HG03575 (cell line): Measurements from ENCODE around the gene LRRC14B.
"Not testable (repeated sequence)": the region's sequence is repeated elsewhere in the genome, so short reads cannot be mapped to it uniquely, and the experiment has no call there.

Experiments used
- ATAC-seq: cut with Tn5 transposase; IDR thresholded peaks from one replicate; pipeline ENCODE4 v1.9.1; 2021; ENCODE audit not compliant: unreplicated experiment, insufficient number of reproducible peaks, low FRiP score; ENCODE audit errors: extremely low read depth

LRRC14B gene

DNA sequence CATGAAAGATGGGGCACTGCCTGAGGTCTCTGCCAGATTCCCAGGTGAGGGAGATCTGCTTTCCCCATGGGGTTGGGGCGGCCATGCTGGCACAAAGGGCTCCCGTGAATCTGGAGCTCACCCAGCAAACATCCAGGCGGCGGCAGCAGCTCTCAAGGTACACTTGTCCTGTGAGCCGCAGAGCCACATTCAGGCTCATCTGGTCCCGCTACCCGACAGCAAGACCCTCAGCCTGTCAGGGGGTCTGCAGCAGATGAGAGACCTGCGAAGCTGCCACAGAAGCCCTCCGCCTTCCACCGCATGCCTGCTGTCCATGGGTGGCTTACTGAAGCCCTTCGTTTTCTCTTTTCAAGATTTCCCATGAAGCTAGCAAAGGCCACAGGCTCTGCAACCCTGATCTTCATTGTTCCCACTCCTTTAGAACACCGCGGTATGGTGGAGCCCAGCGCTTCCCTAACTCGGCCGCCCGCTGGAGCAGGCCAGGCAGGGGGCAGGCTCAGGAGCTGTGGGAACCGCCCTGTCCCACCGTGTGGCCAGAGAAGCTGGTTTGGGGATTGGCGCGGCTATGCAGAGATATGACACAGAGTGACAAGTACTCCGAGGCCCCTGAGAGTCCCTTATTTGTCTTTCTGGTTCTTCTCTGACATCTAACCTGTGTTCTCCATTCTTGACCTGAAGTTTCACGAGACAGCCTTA is 8.8 kb downstream of the LRRC14B start:
- no peak for ATAC-seq

DNA sequence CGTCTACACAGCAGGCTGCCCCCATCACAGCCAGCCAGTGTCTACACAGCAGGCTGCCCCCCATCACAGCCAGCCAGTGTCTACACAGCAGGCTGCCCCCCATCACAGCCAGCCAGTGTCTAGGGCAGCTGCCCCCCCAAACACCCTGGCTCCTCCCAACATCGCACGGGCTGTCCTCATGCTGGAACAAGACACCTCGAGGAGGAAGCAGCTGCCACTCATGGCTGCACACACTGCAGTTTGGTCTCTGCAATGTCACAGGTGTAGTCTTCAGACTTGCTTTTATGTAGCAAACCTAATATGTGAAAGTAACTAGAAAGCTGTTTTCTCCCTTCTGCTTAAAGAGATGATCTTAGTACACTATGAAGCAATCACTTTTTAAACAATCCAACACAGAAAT is 9.7 kb downstream of the LRRC14B start:
- no peak for ATAC-seq

DNA sequence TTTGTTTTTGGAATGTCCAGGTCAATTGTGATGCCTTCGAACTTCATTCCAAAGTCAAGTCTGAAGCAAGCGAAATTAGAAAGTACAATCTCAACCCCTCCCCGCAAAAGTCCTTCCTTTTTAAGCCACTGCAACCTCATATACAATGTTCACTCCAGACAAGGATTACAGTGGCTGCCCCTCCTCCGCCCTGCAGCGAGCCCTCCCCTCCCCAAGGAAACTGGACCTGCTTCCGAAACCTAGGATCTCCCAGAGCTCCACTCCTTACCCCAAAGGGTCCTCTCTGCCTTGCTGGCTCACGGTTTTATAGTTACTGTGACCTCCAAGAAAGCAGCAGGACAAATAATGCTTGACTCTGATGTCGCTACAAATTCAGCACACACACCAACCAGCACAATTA is 10.4 kb downstream of the LRRC14B start:
- ATAC-seq: no peak

DNA sequence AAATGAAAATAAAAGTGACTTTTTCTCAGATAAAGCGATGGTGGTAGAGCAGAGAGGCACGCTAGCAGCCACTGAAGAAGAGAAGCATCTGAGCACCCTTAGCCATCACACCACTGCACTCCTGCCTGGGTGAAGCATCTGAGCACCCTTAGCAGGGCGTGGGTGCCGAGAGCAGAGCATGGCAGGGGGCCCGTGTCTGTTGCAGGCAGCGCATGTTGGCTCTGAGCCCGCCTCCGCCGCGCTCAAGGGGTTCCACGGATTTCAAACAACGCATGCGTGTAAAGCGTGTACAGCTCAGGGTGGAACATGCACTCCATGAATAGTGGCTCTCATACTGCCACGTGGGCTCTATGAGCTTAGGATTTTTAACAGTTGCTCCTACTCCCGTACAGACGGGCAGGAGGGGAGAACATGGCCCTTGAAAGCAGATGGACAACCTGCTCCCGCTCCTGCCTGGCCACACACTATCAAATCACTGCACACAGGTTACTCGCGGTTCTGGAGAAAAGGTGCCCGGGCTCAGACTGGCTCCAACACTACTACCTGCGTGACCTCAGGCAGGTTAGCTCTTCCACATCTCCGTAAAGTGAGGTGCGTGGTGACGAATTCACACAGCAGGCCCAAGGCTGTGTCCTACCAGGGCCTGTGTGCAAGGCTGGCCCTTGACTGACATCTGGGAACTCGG is 12.1 kb downstream of the LRRC14B start:
- no peak for ATAC-seq

DNA sequence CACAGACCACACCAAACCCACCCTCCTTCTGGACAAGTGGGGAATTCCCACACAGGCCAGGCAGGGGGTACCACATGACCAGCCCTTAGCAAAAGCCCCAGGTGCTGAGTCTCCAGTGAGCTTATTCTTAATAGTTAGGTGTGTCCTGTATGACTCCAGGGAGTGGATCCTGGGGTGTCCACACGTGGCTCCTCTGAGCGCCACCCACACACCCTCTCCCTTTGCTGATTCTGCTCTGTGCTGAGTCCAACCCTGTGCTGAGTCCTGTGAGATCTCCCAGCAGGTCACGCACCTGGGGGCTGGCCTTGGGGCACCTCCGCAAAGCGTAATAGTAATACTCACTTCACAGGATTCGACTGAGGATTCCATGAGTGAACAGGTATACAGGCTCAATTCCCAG is 12.7 kb downstream of the LRRC14B start:
- no peak for ATAC-seq

DNA sequence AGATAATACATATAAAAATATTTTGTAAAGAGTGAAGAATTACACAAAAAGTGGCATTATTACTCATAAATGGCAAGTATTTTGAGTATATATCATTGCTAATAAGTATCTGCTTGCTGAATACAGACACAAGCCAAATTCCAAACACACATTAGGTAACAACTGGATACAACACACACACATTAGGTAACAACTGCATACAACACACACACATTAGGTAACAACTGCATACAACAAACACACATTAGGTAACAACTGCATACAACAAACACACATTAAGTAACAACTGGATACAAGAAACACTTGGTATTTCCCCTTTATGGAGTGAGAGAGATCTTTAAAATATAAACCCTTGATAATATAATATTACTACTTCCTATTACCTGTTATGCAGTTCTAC is 13.2 kb downstream of the LRRC14B start:
- no peak for ATAC-seq

DNA sequence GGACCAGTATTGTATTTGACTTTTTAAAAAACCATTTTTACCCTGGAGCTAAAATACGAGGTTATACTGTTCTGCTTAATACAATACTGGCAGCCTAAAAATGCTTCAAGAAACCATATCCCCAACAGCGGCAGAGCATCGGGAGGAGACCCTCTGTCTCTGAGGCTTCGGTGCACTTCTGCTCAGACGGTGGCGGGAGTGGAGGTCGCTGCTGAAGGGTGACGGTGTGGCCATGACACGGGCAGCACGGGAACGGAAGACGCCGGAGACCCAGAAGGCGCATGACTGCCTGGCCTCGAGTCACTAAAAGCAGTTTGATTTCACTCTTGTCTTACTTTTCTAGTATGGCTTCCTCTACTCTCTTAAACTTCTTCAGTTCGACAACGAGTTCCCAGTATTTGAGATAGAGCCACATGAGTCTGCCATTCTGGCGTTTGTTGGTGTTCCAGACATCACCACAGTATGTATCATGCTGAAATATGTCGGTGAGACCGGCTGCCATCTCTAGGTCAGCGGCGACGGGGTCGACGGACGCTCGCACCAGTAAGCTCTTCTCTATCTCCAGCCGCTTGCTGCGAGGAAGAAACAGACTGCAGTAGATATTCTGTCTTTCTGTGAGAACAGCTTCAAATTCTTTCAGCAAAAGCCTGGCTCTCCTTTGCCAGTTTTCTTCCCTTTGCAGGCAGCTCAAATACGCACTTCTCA is 13.8 kb downstream of the LRRC14B start:
- no peak for ATAC-seq

DNA sequence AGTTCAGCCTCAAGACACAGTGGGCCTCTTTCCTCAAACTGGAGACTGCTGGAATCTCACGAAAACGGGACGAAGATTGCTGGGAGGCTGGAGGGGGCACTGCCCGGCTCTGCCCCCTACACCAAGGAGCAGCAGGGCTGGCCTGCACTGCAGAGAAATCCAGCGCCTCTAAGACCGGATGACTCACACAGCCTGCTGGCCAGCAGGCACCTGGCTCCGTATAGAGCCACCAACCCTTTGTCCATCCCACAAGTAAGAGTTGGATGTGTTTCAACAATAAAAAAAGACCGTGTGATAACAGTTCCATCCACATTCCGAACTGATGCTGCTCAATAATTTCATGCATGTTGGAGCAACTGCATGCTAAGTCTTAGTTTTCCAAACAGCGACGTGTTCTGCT is 15.1 kb downstream of the LRRC14B start:
- no peak for ATAC-seq

DNA sequence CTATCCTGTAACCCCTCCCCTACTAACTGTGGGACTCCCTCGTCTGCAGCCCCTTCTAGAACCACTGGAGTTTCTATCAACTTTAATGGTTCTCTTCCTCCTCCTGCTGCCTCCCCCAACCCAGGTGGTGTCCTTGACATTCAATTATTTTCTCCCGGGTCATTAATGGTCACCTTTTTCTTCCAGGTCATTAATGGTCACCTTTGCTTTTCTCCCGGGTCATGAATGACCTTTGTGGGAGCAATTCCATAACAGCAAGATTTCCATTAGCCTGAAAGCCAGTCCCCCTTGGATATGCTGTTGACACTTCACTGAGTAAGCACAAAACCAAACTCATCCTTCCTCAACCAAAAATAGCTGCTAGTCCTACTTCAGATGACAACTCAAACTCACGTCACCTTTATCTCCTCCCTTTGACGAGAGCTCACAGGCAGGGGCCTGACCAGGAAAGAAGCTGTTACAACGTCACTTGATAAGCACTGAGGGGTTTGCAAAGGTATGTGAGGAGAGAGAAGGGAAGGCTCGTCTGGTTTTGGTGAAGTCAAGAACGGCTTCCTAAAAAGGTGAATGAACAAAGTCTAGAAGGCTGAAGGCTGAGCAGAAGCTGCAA is 15.7 kb downstream of the LRRC14B start:
- no peak for ATAC-seq

DNA sequence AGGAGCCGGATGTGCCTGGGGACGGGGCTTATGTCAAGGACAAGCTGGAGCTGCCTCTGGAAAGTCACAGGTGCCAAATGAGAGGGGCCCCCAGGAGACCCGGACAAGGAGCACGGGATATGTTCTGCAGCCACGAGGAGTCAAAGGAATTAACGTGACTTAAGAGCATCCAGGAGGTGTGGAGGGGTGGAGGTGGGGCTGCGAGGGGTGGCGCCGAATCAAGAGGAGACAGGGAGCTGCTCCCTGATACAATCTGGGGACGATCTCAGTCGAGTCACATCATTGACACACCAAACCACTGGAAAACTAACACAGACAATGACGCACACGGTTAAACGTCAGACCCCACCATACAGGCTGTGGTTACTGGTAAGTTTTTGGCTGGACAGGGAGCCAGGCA is 16.3 kb downstream of the LRRC14B start:
- no peak for ATAC-seq

DNA sequence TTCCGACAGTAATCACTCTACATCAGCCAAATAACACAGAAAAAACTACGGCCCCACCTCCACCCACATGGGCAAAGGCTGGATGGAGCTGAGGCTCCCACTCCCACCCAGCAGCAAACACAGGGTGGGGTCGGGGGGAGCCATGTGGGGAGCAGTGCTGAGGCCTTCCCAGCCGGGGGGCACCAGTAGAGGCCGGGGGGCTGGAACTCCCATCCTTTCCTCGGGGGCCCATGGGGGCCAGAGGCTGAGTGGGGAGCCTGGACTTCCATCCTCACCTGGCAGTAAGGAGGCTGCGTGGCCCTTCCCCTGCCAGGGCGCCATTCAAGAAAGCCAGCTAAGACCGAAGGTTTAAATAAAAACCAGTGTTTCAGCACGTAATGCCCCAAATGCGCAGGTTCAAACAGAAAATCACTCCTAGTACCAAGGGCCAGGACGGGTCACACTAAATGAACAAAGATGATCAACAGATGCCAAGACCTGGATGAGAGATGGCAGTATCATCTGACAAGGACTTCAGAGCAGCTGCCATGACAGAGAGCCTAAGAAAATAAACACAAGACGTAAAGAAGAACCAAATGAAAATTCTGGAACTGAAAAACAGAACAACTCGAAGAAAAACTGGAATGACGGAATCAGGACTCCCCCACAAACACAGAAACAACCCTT is 17.3 kb downstream of the LRRC14B start:
- ATAC-seq: no peak

DNA sequence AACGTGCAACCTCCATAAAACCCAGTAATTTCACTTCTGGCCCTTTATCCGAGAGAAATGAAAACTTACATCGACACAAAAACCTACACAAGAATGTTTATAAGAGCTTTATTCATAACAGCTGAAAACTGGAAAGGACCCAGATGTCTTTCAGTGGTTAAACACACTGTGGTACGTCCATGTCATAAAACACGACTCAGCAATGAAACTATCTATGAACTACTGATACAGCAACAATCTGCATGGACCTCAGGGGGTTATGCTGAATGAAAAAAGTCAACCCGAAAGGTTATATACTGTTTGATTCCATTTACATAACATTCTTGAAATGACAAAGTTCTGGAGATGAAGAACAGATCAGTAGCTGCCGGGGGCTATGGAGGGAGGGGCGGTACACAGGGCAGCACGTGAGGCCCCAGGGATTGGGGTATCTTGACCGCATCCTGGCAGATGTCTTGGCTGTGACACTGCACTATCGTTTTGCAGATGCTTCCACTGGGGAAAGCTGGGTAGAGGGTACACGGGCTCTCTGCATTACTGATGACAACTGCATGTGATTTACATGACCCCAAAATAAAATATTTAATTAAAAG is 22.6 kb downstream of the LRRC14B start:
- no peak for ATAC-seq

DNA sequence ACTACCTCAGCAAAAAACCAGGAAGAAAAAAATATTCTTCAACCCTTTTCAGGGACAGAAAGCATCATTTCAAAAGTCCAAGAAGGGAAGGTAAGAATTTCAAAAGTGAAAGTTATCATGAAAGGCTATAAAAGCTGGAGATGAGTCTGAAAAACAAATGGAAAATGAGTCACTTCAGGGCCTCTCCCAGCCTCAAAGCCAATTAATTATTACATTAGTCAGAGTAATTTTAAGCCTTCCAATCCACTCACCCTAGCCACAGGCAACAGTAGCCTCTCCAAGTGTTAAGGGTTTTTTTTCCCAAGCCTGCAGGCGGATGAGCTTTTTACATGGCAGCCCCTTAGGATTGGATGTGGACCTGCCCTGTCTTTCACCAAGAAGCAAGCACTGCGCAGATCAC is 24.0 kb downstream of the LRRC14B start:
- ATAC-seq: not testable (repeated sequence)

DNA sequence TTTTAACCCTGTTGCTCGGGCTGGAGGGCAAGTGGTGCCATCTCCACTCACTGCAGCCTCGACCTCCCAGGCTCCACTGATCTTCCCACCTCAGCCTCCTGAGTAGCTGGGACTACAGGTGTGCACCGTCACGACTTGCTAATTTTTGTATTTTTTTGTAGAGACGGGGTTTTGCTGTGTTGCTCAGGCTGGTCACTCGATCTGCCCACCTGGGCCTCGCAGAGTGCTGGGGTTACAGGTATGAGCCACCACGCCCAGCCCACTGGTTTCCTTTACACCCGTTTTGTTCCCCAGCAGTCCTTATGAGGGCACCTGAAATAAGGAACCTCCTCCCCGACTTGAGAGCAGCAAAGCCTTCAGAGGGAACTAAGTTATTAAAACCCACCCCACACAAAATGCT is 24.8 kb downstream of the LRRC14B start:
- ATAC-seq: not testable (repeated sequence)

DNA sequence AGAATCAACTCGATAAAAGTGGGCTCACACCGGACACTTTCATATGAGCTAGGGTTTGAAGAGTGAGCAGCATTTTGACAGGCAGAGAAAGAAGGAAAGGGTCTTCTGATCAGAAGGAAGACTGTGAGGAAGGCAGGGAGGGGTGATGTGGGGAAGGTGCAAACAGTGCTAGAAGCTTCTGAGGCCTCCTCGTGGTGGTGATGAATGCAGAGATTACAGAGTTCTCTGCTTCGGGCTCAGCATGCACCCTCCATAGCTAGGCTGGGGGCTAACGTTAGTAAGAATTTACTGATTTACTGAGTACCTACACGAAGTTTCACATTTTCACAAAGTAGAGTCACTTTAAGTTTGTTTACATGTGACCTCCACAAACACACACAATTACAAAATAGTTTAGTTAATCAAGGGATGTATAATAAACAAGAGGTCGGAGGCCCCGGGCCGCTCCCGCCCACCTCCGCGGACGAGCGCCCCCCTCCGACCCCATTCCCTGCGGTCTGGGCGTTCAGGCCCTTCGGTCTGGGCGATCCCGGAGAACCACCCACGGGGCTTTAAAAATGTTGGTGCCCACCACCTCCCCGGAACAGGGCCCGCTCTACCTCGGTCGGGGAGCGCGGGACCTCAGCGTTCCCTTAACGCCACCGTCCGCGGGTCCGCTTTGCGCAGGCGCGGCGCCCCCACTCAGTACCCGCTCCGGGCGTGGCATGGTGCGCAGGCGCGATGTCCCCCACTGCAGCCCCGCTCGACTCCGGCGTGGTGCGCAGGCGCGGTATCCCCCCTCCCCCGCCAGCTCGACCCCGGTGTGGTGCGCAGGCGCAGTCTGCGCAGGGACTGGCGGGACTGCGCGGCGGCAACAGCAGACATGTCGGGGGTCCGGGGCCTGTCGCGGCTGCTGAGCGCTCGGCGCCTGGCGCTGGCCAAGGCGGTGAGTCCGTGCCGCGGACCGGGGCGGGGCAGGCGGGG is 26.5 kb downstream of the LRRC14B start, which contains the start of the genes CCDC127 and SDHA:
Gene CCDC127, minus strand, starts transcription at position 660 of the 963 bp plus-strand sequence. CDS start 1,304 bp downstream, outside the sequence.
Gene SDHA, plus strand, starts transcription at position 827 of the 963 bp plus-strand sequence. Its CDS starts 36 bp downstream, at position 863.
- not testable (repeated sequence) for ATAC-seq

DNA sequence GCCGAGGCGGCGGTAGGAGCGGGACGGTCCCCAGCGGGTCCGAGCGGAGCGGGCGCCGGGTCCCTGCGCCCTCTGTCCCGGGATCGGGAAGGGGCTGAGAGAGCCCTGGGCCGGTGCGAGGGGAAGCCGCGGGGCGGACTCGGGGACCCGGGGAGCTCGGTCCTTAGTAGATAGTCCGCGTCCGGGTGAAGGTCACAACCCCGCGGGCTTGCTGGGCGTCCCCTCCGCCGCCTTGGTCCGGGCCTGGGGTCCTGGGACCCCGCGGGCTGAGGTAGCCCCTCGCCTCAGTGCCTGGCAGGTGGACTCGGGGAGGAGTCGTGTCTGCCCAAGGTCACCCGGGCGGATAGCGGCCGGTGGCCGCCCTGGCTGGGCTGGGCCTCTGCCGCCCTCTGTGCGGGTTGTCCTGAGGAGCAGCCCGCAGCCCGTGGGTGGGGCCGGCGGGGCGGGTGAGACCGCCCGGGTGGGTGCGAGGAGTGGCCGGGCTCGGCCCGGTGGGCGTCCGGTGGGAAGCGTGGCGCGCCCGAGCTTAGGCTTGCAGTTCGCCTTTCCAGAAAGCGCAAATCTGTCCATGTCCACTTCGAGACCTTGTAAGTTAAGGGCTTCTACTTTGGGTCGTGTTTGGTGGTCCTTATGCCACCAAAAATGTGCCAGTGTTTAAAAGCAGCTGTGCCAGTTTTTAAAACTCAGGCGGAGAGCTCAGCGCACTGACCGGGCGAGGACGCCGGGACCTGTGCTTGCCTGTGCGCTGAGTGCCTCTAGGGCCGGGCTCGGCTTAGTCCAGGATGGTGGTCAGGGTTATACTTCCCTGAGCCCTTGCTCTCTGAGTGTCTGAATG is 27.4 kb downstream of the LRRC14B start:
- ATAC-seq: no peak

DNA sequence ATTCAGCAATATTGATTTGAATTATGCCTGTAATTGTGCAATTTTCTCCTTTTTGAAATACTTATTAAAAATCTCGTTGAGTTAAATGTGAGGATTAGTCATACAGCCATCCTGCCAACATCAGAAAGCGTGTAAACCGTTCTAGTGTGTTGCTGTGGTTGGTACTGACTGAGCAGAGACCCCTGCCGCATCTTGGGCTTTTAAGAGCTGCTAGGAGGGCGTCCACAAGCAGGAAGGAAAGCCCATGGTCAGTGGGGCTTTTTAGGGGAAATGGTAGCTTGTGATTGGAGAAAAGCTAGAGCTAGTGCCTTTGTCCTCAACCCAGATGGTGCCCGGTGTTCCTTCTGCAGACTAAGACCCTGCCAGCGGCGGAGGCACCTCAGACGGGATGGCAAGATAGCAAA is 28.2 kb downstream of the LRRC14B start:
- ATAC-seq: no peak
